HL-60 (cell line): ENCODE measurements around the gene PLD5.

Experiments
- DNase-seq, 2 experiments: peaks; one replicate each; pipeline ENCODE4 v3.0.0-alpha.2; 2010 to 2020; ENCODE audit warnings: low read depth in 1 of 2, low spot score in 1 of 2
- H3K27ac ChIP-seq: fragments of 250-450 bp; sonication (Bioruptor Pico); replicated peaks from 2 replicates; pipeline ENCODE4 v1.5.1; 2020; ENCODE audit warnings: mild to moderate bottlenecking, moderate library complexity
- H3K27me3 ChIP-seq: fragments of 250-450 bp; sonication (Bioruptor Pico); 2 replicates; pipeline ENCODE4 v1.5.1; 2021; ENCODE audit warnings: mild to moderate bottlenecking, moderate library complexity; ENCODE audit not compliant: insufficient read depth, poor library complexity, severe bottlenecking
- H3K4me3 ChIP-seq: replicated peaks from 2 replicates; pipeline ENCODE4 v1.5.1; 2011; ENCODE audit warnings: mild to moderate bottlenecking, control low read depth, low read length; ENCODE audit not compliant: insufficient read depth
- CTCF ChIP-seq: IDR thresholded peaks from one replicate; pipeline ENCODE4 v1.5.1; 2011; ENCODE audit warnings: low read length, control low read depth, inconsistent platforms; ENCODE audit not compliant: insufficient read depth
- GABPA ChIP-seq: IDR thresholded peaks from 2 replicates; pipeline ENCODE4 v1.6.1; 2012; ENCODE audit warnings: low read depth
- POLR2AphosphoS5 ChIP-seq: IDR thresholded peaks from 2 replicates; pipeline ENCODE4 v1.6.1; 2012; ENCODE audit warnings: low read depth
- SPI1 ChIP-seq: IDR thresholded peaks from 2 replicates; pipeline ENCODE4 v1.6.1; 2012; ENCODE audit warnings: low read depth, mild to moderate bottlenecking, borderline replicate concordance
- TF ChIP-seq, protein P1 (sequence below): IDR thresholded peaks from 2 replicates; pipeline ENCODE4 v1.6.1; 2012; ENCODE audit warnings: low read depth; ENCODE audit not compliant: insufficient replicate concordance

PLD5 gene

DNA sequence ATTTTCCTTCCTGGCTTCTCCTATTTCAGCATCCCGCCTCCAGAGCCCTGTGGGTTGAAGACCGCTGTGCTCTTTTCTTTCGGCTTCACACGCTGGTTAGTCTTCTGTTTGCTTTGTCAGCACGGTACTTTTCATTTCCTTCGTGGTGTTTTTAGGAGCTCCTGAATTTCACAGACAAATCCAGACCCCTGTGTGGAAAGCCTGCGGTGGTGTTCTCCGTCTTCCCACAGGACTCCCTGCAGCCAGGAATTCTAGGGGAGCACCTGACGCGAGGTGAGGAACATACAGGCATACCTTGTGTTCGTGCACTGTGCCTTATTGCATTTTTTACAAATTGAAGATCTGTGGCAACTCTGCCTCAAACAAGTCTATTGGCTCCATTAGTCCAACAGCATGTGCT is 315.4 kb downstream of the PLD5 start:
- DNase-seq: no peak
- no peak overlapping the region for H3K27ac ChIP-seq
- TF ChIP-seq, protein P1, sequence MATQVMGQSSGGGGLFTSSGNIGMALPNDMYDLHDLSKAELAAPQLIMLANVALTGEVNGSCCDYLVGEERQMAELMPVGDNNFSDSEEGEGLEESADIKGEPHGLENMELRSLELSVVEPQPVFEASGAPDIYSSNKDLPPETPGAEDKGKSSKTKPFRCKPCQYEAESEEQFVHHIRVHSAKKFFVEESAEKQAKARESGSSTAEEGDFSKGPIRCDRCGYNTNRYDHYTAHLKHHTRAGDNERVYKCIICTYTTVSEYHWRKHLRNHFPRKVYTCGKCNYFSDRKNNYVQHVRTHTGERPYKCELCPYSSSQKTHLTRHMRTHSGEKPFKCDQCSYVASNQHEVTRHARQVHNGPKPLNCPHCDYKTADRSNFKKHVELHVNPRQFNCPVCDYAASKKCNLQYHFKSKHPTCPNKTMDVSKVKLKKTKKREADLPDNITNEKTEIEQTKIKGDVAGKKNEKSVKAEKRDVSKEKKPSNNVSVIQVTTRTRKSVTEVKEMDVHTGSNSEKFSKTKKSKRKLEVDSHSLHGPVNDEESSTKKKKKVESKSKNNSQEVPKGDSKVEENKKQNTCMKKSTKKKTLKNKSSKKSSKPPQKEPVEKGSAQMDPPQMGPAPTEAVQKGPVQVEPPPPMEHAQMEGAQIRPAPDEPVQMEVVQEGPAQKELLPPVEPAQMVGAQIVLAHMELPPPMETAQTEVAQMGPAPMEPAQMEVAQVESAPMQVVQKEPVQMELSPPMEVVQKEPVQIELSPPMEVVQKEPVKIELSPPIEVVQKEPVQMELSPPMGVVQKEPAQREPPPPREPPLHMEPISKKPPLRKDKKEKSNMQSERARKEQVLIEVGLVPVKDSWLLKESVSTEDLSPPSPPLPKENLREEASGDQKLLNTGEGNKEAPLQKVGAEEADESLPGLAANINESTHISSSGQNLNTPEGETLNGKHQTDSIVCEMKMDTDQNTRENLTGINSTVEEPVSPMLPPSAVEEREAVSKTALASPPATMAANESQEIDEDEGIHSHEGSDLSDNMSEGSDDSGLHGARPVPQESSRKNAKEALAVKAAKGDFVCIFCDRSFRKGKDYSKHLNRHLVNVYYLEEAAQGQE: no peak
- TF ChIP-seq SPI1 (no peak), POLR2AphosphoS5 (no peak), GABPA (no peak), CTCF (no peak)
- no peaks in the 10 kb centered on the region for H3K27me3 ChIP-seq
- H3K4me3 ChIP-seq: no peak overlapping the region

GRCh38 chr1:242208021-242208420 is 316.5 kb downstream of the PLD5 start:
- DNase-seq: no peak
- no peak for TF ChIP-seq GABPA
- TF ChIP-seq, protein P1: no peak
- no peak for TF ChIP-seq POLR2AphosphoS5
- no peak for TF ChIP-seq CTCF
- no peak for TF ChIP-seq SPI1
- no peaks in the 10 kb centered on the region for H3K27me3 ChIP-seq
- no peak overlapping the region for H3K27ac ChIP-seq
- H3K4me3 ChIP-seq: no peak overlapping the region

GRCh38 chr1:242206994-242207393 is 317.5 kb downstream of the PLD5 start:
- no peak for DNase-seq
- TF ChIP-seq, protein P1: no peak
- Histone ChIP-seq H3K4me3 (no peak overlapping the region), H3K27ac (no peak overlapping the region), H3K27me3 (no peaks in the 10 kb centered on the region)
